K562 (cell line): Measurements from ENCODE around the gene ARMH1.

ENCODE experiments used
- HDGF ChIP-seq: fragments of 450-650 bp; IDR thresholded peaks from 2 replicates; pipeline ENCODE4 v1.6.1; 2016
- HNRNPL ChIP-seq: fragments of 200-400 bp; formaldehyde crosslinking; IDR thresholded peaks from 2 replicates; pipeline ENCODE4 v1.6.1; 2017; ENCODE audit warnings: low read depth, mild to moderate bottlenecking, low read length
- NFIC ChIP-seq: fragments of 450-650 bp; IDR thresholded peaks from 2 replicates; pipeline ENCODE4 v1.6.1; 2017; ENCODE audit warnings: mild to moderate bottlenecking, inconsistent platforms
- SMC3 ChIP-seq: conservative IDR thresholded peaks from 2 replicates; pipeline ENCODE4 v1.6.1; 2011; ENCODE audit warnings: low read depth, low read length, improper control_type of control experiment; ENCODE audit not compliant: insufficient read depth
- ZSCAN32 ChIP-seq: fragments of 450-650 bp; formaldehyde crosslinking; IDR thresholded peaks from 2 replicates; pipeline ENCODE4 v1.4.0; 2020; ENCODE audit warnings: mild to moderate bottlenecking, moderate library complexity
- TF ChIP-seq, protein P1 (sequence below), 3 experiments: IDR thresholded peaks in 2 of 3; conservative IDR thresholded peaks in 1 of 3; 2 replicates each; pipeline ENCODE4 v1.5.1; 2011 to 2012; ENCODE audit warnings: low read length in 3 of 3, mild to moderate bottlenecking in 3 of 3, control low read depth in 2 of 3, improper control_type of control experiment in 1 of 3, inconsistent platforms in 1 of 3, low read depth in 1 of 3, mixed read lengths in 1 of 3, moderate library complexity in 1 of 3; ENCODE audit not compliant: insufficient read depth in 2 of 3

DNA sequence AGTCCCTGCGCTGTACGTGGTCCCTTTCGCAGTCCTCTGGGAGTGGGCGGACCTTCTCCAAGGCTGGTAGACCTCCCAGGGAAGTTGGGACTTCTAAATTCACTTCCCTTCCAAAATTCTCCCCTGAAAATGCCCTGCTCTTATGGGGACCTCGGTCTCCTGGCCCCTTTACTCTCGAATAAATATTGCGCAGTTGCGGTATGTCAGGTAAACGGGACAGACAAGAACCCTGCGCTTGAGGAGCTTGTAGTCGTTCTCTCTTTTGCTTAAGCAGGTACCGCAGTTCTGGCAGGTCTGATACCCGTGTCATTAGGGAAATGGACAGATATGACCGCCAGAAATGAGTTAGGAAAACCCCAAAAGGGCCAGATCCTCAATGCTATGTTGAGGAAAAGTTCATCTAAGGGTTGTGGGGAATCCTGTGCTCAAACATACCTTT is 65.7 kb downstream of the ARMH1 start:
- TF ChIP-seq, protein P1, sequence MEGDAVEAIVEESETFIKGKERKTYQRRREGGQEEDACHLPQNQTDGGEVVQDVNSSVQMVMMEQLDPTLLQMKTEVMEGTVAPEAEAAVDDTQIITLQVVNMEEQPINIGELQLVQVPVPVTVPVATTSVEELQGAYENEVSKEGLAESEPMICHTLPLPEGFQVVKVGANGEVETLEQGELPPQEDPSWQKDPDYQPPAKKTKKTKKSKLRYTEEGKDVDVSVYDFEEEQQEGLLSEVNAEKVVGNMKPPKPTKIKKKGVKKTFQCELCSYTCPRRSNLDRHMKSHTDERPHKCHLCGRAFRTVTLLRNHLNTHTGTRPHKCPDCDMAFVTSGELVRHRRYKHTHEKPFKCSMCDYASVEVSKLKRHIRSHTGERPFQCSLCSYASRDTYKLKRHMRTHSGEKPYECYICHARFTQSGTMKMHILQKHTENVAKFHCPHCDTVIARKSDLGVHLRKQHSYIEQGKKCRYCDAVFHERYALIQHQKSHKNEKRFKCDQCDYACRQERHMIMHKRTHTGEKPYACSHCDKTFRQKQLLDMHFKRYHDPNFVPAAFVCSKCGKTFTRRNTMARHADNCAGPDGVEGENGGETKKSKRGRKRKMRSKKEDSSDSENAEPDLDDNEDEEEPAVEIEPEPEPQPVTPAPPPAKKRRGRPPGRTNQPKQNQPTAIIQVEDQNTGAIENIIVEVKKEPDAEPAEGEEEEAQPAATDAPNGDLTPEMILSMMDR (IDR thresholded peaks at IDR 0.05 in 2 of 3, conservative IDR thresholded peaks at IDR 0.05 in 1 of 3; ENCODE audit: insufficient read depth in 2 of 3, low read depth in 1 of 3, low read length in 3 of 3) = no peak
- no peak for TF ChIP-seq HNRNPL
- no peak for TF ChIP-seq HDGF
- TF ChIP-seq ZSCAN32 (CRISPR knock-in tag) = no peak
- TF ChIP-seq NFIC = no peak
- no peak for TF ChIP-seq SMC3
